ENCODE measurements around the gene SLC16A11.

SLC16A11 gene

DNA sequence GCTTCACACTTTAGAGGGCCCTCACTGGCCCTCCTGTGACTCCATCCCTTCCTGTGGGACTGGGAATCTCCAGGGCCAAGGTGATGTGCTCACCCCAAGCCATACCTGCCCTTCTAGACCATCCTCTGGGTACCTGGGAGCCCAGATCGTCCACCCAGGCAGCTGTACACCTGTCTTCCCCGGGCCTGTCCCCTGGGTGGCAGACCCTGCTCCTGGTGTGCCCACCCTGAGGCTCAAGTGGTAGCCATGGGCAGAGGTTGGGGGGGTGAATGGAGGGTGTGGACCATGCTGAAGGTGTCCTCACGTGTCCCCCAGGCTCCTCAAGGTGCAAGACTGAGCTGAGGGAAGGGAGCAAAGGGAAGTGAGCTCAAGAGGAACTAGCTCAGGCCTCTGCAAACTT, 26.8 kb upstream of the SLC16A11 start:
- no peaks in the 10 kb centered on the region for H4K20me1 ChIP-seq (ENCODE audit: insufficient read depth, low read length, poor library complexity, severe bottlenecking)
- H3K9me3 ChIP-seq (ENCODE audit: insufficient read depth, low read depth, low read length) = peaks cover 5% of the 10 kb centered on the region; the same call in 1 of the 2 replicates
- no peak overlapping the region for H2AFZ ChIP-seq (ENCODE audit: low read length)
- no peak overlapping the region for H3K4me2 ChIP-seq (ENCODE audit: low read depth, low read length, poor library complexity, severe bottlenecking)
- H3K9ac ChIP-seq (ENCODE audit: low read depth, low read length, poor library complexity, severe bottlenecking) = no peak overlapping the region
- H3K4me1 ChIP-seq (ENCODE audit: insufficient read depth, low read length, poor library complexity, severe bottlenecking) = no peaks in the 10 kb centered on the region
- no peaks in the 10 kb centered on the region for H3K36me3 ChIP-seq (ENCODE audit: insufficient read depth, low read length)
- H3F3A ChIP-seq (ENCODE audit: low read depth) = no peaks in the 10 kb centered on the region
- no peaks in the 10 kb centered on the region for H3K79me2 ChIP-seq (ENCODE audit: insufficient read depth, low read length)
- TF ChIP-seq EZH2phosphoT487 (IDR thresholded peaks at IDR 0.05; ENCODE audit: borderline replicate concordance) = no peak
- TF ChIP-seq, protein P1, sequence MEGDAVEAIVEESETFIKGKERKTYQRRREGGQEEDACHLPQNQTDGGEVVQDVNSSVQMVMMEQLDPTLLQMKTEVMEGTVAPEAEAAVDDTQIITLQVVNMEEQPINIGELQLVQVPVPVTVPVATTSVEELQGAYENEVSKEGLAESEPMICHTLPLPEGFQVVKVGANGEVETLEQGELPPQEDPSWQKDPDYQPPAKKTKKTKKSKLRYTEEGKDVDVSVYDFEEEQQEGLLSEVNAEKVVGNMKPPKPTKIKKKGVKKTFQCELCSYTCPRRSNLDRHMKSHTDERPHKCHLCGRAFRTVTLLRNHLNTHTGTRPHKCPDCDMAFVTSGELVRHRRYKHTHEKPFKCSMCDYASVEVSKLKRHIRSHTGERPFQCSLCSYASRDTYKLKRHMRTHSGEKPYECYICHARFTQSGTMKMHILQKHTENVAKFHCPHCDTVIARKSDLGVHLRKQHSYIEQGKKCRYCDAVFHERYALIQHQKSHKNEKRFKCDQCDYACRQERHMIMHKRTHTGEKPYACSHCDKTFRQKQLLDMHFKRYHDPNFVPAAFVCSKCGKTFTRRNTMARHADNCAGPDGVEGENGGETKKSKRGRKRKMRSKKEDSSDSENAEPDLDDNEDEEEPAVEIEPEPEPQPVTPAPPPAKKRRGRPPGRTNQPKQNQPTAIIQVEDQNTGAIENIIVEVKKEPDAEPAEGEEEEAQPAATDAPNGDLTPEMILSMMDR (conservative IDR thresholded peaks at IDR 0.05; ENCODE audit: low read length) = no peak
- H3K9me2 ChIP-seq (replicated peaks; ENCODE audit: low read depth, low read length) = no peaks in the 10 kb centered on the region
- H3K27me3 ChIP-seq (ENCODE audit: insufficient read depth, low read length, poor library complexity, severe bottlenecking) = no peaks in the 10 kb centered on the region
- no peak overlapping the region for H3K4me3 ChIP-seq (ENCODE audit: low read length, poor library complexity, severe bottlenecking)

DNA sequence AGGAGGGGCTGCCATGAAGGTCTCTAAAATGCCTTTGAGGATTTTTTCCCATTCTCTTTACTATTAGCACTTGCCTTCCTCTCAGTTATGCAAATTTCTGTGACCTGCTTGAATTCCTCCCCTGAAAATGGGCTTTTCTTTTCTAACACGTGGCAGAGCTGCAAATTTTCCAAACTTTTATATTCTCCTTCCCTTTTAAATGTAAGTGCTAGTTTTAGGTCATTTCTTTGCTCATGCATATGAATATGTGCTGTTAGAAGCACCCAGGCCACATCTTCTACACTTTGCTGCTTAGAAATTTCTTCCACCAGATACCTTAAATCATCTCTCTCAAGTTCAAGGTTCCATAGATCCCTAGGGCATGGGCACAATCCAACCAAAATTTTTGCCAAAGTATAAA, 24.4 kb upstream of the SLC16A11 start:
- Histone ChIP-seq H3K27me3 (ENCODE audit: insufficient read depth, low read length, poor library complexity, severe bottlenecking) (no peaks in the 10 kb centered on the region), H3K9ac (ENCODE audit: low read depth, low read length, poor library complexity, severe bottlenecking) (no peak overlapping the region)
- TF ChIP-seq, protein P1 (conservative IDR thresholded peaks at IDR 0.05; ENCODE audit: low read length) = no peak
- no peak for TF ChIP-seq EZH2phosphoT487 (IDR thresholded peaks at IDR 0.05; ENCODE audit: borderline replicate concordance)

DNA sequence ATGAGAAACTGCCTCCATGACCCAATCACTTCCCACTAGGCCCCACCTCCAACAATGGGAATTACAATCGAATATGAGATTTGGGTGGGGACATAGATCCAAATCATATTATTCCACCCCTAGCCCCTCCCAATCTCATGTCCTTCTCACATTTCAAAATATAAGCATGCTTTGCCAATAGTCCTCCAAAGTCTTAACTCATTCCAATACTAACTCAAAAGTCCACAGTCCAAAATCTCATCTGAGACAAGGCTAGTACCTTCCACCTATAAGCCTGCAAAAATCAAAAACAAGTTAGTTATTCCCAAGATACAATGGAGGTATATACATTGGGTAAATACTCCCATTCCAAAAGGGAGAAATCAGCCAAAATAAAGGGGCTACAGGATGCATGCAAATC, 23.3 kb upstream of the SLC16A11 start:
- H3K79me2 ChIP-seq (ENCODE audit: insufficient read depth, low read length) = no peaks in the 10 kb centered on the region
- H3K9ac ChIP-seq (ENCODE audit: low read depth, low read length, poor library complexity, severe bottlenecking) = no peak overlapping the region
- H3F3A ChIP-seq (ENCODE audit: low read depth) = no peaks in the 10 kb centered on the region
- H3K27me3 ChIP-seq (ENCODE audit: insufficient read depth, low read length, poor library complexity, severe bottlenecking) = no peaks in the 10 kb centered on the region
- no peaks in the 10 kb centered on the region for H4K20me1 ChIP-seq (ENCODE audit: insufficient read depth, low read length, poor library complexity, severe bottlenecking)
- TF ChIP-seq, protein P1 (conservative IDR thresholded peaks at IDR 0.05; ENCODE audit: low read length) = no peak
- TF ChIP-seq EZH2phosphoT487 (IDR thresholded peaks at IDR 0.05; ENCODE audit: borderline replicate concordance) = no peak
- no peaks in the 10 kb centered on the region for H3K9me2 ChIP-seq (replicated peaks; ENCODE audit: low read depth, low read length)
- no peak overlapping the region for H3K4me3 ChIP-seq (ENCODE audit: low read length, poor library complexity, severe bottlenecking)
- H3K9me3 ChIP-seq (ENCODE audit: insufficient read depth, low read depth, low read length) = peaks cover 5% of the 10 kb centered on the region; the same call in 1 of the 2 replicates
- no peak overlapping the region for H2AFZ ChIP-seq (ENCODE audit: low read length)
- H3K36me3 ChIP-seq (ENCODE audit: insufficient read depth, low read length) = no peaks in the 10 kb centered on the region
- H3K4me2 ChIP-seq (ENCODE audit: low read depth, low read length, poor library complexity, severe bottlenecking) = no peak overlapping the region
- H3K4me1 ChIP-seq (ENCODE audit: insufficient read depth, low read length, poor library complexity, severe bottlenecking) = no peaks in the 10 kb centered on the region

More for the DNA sequence above, 24.4 kb upstream of the SLC16A11 start:
- no peaks in the 10 kb centered on the region for H3F3A ChIP-seq (ENCODE audit: low read depth)
- H3K9me3 ChIP-seq (ENCODE audit: insufficient read depth, low read depth, low read length) = peaks cover 5% of the 10 kb centered on the region; the same call in 1 of the 2 replicates
- H3K4me2 ChIP-seq (ENCODE audit: low read depth, low read length, poor library complexity, severe bottlenecking) = no peak overlapping the region
- no peaks in the 10 kb centered on the region for H3K79me2 ChIP-seq (ENCODE audit: insufficient read depth, low read length)
- H3K9me2 ChIP-seq (replicated peaks; ENCODE audit: low read depth, low read length) = no peaks in the 10 kb centered on the region
- H3K4me1 ChIP-seq (ENCODE audit: insufficient read depth, low read length, poor library complexity, severe bottlenecking) = no peaks in the 10 kb centered on the region
- no peak overlapping the region for H3K4me3 ChIP-seq (ENCODE audit: low read length, poor library complexity, severe bottlenecking)
- H3K36me3 ChIP-seq (ENCODE audit: insufficient read depth, low read length) = no peaks in the 10 kb centered on the region
- no peaks in the 10 kb centered on the region for H4K20me1 ChIP-seq (ENCODE audit: insufficient read depth, low read length, poor library complexity, severe bottlenecking)
- no peak overlapping the region for H2AFZ ChIP-seq (ENCODE audit: low read length)

Measured in Loucy (cell line).